ENCODE results near the gene MAST4.

The MAST4 gene

GRCh38 chr5:66629446-66629845 is 33.3 kb downstream of the MAST4 start:
- H3K27ac ChIP-seq (ENCODE audit: extremely low read depth, low read depth, low read length) = no peak overlapping the region
- no peaks in the 10 kb centered on the region for H3K36me3 ChIP-seq (ENCODE audit: control insufficient read depth in 2 of 2, insufficient read depth in 1 of 2, low read length in 2 of 2)
- TF ChIP-seq ZNF211 (tag by site-specific recombination; IDR thresholded peaks at IDR 0.05; ENCODE audit: low read depth) = no peak
- TF ChIP-seq ZNF280D (tag by site-specific recombination; IDR thresholded peaks at IDR 0.05) = no peak
- TF ChIP-seq SP3 (tag by site-specific recombination; IDR thresholded peaks at IDR 0.05) = no peak
- TF ChIP-seq ZNF394 (tag by site-specific recombination; IDR thresholded peaks at IDR 0.05; ENCODE audit: borderline replicate concordance) = no peak
- no peak for TF ChIP-seq ZNF510 (tag by site-specific recombination; IDR thresholded peaks at IDR 0.05; ENCODE audit: insufficient replicate concordance)
- TF ChIP-seq ZNF747 (tag by site-specific recombination; IDR thresholded peaks at IDR 0.05) = no peak
- TF ChIP-seq, protein P1, sequence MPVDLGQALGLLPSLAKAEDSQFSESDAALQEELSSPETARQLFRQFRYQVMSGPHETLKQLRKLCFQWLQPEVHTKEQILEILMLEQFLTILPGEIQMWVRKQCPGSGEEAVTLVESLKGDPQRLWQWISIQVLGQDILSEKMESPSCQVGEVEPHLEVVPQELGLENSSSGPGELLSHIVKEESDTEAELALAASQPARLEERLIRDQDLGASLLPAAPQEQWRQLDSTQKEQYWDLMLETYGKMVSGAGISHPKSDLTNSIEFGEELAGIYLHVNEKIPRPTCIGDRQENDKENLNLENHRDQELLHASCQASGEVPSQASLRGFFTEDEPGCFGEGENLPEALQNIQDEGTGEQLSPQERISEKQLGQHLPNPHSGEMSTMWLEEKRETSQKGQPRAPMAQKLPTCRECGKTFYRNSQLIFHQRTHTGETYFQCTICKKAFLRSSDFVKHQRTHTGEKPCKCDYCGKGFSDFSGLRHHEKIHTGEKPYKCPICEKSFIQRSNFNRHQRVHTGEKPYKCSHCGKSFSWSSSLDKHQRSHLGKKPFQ (tag by site-specific recombination; IDR thresholded peaks at IDR 0.05) = no peak
- TF ChIP-seq PRDM2 (tag by site-specific recombination; IDR thresholded peaks at IDR 0.05; ENCODE audit: borderline replicate concordance) = no peak
- TF ChIP-seq, protein P2, sequence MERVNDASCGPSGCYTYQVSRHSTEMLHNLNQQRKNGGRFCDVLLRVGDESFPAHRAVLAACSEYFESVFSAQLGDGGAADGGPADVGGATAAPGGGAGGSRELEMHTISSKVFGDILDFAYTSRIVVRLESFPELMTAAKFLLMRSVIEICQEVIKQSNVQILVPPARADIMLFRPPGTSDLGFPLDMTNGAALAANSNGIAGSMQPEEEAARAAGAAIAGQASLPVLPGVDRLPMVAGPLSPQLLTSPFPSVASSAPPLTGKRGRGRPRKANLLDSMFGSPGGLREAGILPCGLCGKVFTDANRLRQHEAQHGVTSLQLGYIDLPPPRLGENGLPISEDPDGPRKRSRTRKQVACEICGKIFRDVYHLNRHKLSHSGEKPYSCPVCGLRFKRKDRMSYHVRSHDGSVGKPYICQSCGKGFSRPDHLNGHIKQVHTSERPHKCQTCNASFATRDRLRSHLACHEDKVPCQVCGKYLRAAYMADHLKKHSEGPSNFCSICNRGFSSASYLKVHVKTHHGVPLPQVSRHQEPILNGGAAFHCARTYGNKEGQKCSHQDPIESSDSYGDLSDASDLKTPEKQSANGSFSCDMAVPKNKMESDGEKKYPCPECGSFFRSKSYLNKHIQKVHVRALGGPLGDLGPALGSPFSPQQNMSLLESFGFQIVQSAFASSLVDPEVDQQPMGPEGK (tag by site-specific recombination; IDR thresholded peaks at IDR 0.05) = no peak
- TF ChIP-seq REST (tag by site-specific recombination; IDR thresholded peaks at IDR 0.05) = no peak
- H3K9me3 ChIP-seq (ENCODE audit: control insufficient read depth, insufficient read depth, low read depth, low read length) = no peaks in the 10 kb centered on the region
- no peak overlapping the region for H3K4me3 ChIP-seq (ENCODE audit: low read depth, low read length)
- POLR2A ChIA-PET = no interaction called here
- H3K4me1 ChIP-seq (ENCODE audit: control insufficient read depth, insufficient read depth, low read length) = peaks cover 2% of the 10 kb centered on the region; the same call in 1 of the 2 replicates
- CTCF ChIA-PET = interaction anchor here (0.9 kb wide), 1 partner anchor 26 kb away, joined by 3 read pairs; no protein-coding TSS in a partner anchor
